ENCODE data around the gene GAS7.

DNA sequence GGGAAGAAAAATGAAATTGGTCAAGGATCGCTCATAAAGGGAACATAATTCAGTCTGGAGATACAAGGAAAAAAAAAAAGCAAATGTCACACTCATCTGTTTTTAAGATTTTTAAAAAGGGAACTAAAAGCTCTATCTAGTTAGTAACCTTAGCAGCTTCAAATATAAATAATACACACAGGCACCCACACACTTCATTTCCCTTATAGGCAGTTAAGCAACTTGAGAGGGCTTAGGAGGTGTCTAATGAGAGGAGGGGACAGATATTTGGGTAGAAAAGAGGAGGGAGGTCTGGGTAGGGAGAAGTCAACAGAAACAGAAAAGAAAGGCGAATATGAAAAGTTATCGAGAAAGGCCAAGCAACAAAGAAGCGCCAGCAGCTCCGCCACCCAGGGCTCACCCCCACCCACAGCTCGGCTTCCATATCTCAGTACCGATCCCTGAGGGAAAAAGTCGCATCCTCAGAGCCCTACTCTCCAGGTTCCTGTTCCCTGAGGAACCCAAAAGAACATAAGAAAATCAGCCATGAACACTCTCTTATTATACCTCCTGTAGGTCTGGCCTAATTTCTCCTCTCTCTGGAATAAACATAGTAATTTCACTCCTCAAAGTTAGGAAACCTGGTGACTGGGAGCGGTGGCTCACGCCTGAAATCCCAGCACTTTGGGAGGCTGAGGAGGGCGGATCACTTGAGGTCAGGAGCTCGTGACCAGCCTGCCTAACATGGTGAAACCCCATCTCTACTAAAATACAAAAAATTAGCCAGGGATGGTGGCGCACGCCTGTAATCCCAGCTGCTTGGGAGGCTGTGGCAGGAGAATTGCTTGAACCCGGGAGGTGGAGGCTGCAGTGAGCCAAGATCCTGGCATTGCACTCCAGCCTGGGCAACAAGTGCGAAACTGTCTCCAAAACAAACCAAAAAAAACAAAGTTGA lies 223.7 kb downstream of the GAS7 start:
- TF ChIP-seq POLR2A (IDR thresholded peaks at IDR 0.05) (no peak), EP300 (IDR thresholded peaks at IDR 0.05) (no peak), POLR2AphosphoS5 (IDR thresholded peaks at IDR 0.05) (no peak)
- TF ChIP-seq, protein P1, sequence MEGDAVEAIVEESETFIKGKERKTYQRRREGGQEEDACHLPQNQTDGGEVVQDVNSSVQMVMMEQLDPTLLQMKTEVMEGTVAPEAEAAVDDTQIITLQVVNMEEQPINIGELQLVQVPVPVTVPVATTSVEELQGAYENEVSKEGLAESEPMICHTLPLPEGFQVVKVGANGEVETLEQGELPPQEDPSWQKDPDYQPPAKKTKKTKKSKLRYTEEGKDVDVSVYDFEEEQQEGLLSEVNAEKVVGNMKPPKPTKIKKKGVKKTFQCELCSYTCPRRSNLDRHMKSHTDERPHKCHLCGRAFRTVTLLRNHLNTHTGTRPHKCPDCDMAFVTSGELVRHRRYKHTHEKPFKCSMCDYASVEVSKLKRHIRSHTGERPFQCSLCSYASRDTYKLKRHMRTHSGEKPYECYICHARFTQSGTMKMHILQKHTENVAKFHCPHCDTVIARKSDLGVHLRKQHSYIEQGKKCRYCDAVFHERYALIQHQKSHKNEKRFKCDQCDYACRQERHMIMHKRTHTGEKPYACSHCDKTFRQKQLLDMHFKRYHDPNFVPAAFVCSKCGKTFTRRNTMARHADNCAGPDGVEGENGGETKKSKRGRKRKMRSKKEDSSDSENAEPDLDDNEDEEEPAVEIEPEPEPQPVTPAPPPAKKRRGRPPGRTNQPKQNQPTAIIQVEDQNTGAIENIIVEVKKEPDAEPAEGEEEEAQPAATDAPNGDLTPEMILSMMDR (IDR thresholded peaks at IDR 0.05), result no peak

All from gastroesophageal sphincter (tissue), 3 donors.